GM18508 (cell line): ENCODE results near the gene SEC16A.

Experiments used
- ATAC-seq: cut with Tn5 transposase; IDR thresholded peaks from one replicate; pipeline ENCODE4 v1.9.1; 2021; ENCODE audit warnings: moderate number of reproducible peaks; ENCODE audit not compliant: insufficient read depth, unreplicated experiment

SEC16A gene

GRCh38 chr9:136518623-136519022, 35.8 kb upstream of the SEC16A start:
- ATAC-seq: no peak

DNA sequence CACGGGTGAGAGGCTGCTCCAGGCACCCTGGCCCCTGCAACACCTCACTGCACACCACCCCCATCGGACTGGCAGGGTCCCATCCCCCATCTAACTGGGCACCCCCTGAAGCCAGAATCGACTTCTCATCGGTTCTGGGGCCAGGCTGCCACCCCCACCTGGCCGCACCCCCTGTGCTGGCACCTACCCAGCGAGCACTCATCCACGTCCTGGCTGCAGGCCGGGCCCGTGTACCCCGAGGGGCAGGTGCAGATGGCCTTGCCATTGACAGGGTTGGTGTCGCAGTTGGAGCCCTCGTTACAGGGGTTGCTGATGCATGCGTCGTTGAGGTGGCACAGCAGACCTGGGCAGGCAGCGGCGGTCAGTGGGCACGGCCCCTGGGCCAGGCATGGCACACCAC, 35.1 kb upstream of the SEC16A start:
- ATAC-seq: no peak

DNA sequence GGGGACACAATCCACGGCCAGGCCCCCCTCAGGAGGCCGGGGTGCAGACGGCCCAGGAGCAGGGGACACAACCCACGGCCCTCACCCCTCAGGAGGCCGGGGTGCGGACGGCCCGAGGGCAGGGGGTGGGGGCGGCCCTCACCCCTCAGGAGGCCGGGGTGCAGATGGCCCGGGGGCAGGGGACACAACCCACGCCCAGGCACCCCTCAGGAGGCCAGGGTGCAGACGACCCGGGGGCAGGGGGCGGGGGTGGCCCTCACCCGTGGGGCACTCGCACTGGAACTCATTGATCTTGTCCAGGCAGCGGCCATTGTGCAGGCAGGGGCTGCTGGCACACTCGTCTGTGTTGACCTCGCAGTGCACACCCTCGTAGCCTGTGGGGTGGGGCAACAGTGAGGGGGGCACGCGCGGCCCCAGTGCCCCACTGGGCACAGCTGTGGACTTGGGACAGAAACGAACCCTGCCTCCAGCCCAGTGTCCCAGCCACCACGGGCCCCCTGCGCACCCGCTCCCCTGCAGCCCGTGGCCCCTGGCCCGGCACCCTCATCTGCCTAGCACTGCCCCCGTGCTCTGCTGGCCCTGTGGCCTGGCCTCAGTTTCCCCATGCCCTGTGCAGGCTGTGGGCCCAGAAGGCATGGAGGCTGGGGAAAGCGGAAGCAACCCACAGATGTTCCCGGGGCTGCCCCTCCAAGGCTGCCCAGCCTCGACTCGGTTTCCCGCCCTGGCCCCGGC, 34.3 kb upstream of the SEC16A start:
- ATAC-seq: no peak

DNA sequence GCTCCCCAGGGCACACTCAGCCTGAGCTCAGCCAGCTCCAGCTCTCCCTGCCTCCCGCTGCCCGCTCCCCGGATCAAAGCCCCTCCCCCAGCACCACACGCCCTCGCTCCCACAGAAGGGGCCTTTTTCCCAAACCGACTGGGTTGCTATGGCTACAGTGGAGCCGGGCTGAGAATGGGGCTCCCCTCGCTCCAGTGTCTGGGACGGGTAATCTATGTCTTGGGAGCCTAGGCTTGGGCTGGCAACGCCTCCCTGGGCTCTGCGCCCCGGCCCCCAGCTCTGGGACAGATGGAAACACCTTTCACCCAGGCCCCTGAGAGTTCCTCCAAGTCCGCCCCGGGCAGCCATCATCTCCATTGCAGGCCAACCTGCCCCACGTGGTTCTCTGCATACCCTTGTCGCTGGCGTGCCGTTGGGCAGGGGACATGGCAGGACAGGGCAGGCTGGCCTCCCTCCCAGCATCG, 33.4 kb upstream of the SEC16A start:
- no peak for ATAC-seq

- no peak for ATAC-seq
Observed at GRCh38 chr9:136515276-136515675, 32.4 kb upstream of the SEC16A start.

DNA sequence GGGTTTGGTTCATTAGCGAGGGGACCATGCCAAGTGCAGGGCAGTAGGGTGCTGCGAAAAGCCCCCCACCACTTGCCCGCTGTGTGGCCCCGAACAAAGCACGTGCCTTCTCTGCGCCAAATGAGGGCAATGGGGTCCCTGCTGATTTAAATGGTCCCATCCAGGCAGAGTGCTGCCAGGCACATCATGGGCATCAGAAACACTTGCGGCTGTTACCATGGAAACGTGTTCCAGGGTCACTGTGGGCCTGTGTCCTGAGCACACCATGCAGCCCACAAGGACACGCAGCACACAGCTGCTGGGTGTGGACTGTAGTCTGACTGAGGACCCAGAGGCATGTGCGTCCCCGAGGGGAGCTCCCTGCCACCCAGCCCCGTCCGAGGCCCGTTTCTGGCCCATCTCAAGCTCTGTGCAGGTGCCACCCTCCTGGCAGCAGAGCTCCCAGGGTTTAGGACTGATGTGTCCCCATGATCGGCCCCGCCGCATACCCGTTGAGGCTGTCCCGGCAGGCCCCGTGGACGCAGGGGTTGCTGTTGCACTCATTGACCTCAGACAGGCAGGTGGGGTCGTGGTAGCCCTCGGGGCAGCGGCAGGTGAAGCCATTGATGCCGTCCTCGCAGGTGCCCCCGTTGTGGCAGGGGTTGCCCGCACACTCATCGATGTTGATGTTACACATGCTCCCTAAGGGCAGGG, 31.3 kb upstream of the SEC16A start:
- ATAC-seq: no peak

- ATAC-seq: no peak
Observed at GRCh38 chr9:136513191-136513590, 30.4 kb upstream of the SEC16A start.

DNA sequence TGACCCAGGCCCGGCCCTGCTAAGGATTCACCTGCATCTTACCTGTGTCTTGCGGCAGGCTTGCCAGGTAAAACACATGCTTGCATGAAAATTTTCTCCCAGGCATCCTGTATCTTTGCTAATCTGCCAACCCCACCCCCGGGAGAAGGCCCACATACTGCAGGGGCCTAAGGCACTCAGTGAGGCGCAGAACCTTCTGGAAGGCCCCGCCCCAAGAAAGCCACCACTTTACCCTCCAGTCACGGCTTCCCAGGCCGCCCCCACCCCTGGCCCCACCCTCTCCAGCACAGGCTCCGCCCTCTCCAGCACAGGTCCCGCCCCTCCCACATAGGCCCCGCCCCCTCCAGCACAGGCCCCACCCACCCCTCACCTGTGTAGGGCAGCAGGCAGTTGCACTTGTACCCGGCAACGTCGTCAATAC, 29.8 kb upstream of the SEC16A start:
- ATAC-seq: no peak

DNA sequence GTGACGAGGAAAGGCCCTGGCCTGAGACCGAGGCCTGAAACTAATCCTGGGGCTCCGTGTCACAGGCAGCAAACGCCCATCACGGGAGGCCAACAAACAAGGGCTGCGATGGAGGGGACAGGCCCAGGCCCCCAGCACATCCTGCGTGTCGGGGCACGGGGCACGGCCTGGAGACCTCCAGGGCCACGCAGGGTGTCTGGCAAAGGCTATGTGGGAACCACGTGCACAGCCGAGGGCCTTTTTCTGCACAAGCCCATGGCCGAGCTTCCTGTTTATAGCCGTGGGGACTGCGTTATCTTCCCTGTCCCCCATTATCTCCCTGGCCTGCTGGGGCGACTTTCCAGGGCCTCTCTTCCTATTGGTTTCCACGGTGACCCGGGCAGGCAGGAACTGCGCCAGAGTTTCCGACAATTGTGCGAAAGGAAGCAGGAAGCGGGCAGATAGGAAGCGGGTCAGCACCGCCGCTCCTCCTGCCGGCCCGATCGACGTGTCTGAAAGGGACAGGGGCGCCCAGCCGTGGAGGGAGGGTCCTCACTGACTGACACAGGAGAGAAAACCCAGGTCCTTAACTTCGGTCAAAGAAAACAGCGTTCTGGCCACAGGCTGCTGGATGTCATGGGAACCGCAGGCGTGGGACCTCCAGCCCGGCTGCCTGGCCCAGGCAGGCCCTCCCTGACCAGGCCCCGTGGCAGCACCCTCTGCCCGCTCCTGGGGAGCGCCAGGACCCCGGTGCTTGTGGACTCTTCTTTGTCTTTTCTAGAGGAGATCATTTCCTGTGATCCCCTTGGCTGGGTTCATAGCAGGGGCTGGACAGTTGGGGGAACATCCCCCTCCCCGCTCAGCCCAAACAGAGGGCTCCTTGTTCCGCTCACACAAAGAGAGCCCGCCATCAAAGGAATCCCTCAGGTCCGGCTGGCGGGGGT, 29.1 kb upstream of the SEC16A start:
- ATAC-seq: no peak

DNA sequence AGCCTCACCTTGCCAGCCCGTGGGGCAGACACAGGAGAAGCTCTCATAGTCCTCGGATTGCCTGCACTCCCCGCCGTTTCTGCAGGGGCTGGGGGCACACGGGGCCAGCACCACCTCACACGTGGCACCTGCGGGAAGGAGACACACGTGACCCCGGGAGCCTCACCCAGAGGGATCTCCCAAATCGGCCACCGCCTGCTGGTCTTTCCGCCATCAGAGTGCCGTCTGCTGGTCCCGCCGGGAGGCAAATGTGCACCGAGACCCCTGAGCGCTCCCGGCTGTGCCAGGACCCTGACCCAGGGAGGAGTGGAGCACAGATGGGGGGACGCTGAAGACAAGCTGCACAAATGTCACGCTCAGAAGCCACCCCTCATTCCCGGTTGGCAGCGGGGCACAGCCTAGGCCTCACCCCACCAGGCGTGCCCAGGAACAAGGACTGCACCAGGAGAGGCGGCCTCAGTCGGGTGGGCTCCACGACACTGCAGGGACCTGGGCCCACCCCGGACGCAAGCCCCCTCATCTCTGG, 28.4 kb upstream of the SEC16A start:
- ATAC-seq: no peak

DNA sequence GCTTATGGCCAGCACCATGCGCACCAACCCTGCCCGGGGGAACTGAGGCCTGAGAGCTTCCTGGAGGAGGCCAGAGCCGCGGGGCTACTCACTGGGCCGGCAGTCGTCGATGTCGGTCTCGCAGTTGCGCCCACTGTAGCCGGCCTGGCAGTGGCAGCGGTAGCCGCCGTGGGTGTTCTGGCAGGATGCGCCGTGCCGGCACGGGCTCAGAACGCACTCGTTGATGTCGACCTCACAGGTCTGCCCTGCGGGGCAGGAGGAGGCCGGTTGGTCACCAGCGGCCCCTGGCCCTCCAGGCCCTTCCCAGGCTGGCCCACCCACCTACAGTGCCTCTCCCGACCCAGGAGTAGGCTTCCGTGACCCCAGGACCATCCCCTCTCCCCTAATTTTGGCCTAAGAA, 27.7 kb upstream of the SEC16A start:
- no peak for ATAC-seq

- ATAC-seq: no peak
Observed at GRCh38 chr9:136509549-136509948, 26.7 kb upstream of the SEC16A start.

DNA sequence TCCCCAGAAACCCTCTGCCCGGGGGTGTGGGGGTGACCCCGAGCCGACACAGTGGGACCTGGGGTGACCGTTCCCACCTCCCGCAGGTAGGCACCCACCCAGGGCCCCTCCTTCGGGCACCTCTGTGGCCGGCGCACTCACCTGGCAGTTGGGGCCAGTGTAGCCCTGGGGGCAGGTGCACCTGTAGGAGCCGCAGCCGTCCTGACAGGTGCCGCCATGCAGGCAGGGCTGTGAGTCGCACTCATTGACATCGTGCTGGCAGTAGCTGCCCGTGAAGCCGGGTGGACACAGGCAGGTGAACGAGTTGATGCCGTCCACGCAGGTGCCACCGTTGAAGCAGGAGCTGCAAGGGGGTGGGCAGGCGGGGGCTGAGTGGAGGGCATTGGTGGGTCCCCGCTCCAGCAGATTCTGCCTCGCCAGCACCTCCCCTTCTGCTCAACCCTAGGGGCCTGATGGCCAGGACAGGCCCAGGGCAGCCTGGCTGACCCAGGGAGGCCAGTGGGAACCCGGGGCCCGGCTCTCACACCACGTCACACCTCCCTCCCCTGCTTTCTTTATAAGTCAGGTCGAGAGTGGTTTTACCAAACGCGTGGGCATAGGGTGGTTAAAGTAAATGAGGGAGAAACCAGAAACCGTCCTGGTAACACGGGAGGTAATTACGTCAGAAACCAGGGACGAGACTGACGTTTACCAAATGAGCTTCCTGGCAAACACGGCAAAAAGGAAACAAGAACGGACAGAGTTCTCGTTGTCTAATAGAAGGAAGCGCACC, 26.1 kb upstream of the SEC16A start:
- no peak for ATAC-seq

GRCh38 chr9:136507992-136508375, 25.1 kb upstream of the SEC16A start:
- ATAC-seq: no peak

DNA sequence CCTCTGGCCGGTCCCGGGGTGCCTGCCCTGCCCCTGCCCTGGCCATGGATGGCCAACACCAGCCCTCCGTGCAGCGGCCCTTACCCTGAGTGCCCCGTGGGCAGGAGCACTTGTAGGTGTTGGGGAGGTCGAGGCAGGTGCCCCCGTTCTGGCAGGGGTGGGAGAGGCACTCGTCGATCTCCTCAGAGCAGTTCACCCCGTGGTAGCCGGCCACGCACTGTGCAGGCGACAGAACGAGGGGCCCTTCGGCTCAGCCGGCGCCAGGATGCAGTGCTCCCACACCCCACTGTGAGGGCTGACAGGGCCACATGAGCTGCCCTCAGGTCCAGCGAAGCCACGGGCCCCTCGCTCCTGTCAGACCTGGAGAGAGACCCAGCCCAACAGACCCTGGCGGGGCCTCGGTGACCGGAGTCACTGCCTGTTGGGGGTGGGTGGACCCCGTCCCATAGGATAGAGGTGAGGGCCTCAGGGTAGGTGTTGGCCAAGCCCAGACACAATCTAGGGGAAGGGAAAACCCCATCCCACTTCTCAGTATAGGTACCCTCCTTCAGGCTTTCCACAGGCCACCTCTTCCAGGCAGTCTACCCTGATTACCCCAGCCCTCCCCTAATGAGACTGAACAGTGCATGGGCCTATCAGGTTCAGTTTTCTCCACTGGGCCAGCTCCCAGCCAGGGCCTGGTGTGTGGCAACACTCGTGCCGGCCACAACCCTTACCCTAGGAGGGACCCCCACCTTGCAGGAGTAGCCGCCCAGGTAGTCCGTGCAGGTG, 24.6 kb upstream of the SEC16A start:
- no peak for ATAC-seq

GRCh38 chr9:136506425-136506824, 23.6 kb upstream of the SEC16A start:
- ATAC-seq: no peak

DNA sequence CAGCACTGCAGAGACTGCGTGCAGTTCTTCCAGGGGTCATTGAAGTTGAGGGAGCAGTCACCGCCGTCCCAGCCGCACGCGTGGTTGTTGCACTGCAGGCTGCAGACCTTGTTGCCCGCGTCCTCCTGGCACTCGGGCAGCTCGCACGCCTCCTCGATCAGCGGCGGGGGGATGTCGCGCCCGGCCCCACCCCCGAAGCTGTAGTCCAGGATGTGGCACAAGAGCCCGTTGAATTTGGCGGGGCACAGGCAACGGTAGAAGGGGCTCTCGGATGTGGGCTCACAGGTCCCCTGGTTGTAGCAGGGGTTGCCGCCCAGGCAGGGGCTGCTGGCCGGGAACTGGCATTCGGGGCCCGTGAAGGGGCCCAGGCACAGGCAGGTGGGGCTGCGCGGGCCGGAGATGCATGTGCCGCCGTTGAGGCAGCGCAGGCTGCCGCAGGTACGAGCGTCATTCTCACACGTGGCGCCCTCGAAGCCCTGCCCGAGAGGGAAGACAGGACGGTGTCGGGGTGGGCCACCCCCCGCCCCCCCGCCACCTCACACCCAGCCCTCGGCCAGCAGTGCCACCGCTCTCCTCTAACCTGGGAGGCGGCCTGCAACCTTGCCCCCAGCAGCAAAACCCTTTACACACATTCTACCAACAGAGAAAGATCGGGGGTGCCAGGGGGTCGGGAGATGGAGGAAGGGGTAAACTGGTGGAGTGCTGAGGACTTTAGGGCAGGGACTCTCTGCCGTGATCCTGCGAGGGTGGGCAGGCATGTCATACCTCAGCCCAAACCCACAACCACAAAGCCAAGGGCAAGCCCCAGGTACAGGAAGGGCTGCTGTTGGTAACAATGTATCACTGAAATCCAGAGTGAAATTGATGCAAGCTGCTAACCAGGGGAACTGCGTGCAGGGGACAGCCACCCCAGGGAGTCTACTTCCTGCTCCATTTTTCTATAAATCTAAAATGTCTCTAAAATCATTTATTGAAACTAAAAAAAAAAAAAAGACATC, 22.9 kb upstream of the SEC16A start:
- ATAC-seq: no peak
